Neutrophil (primary cell): ENCODE results near the gene DNPEP.

ENCODE experiments used
- H3K27ac ChIP-seq: fragments of 200-600 bp; sonication (generic); 2 replicates; pipeline ENCODE4 v1.5.1; 2016; ENCODE audit warnings: mild to moderate bottlenecking, moderate library complexity
- H3K27me3 ChIP-seq: fragments of 200-600 bp; sonication (generic); 2 replicates; pipeline ENCODE4 v1.6.0; 2016; ENCODE audit warnings: mild to moderate bottlenecking
- H3K36me3 ChIP-seq: fragments of 200-600 bp; sonication (generic); 2 replicates; pipeline ENCODE4 v1.5.1; 2017
- H3K4me1 ChIP-seq, 2 experiments: fragments of 200-600 bp in 1 of 2; sonication (generic) in 1 of 2; 1 replicate in 1 of 2; 2 replicates in 1 of 2; pipeline versions ENCODE4 v1.5.1 to v1.6.1; 2013 to 2016; ENCODE audit warnings: low read depth in 1 of 2, low read length in 1 of 2, mild to moderate bottlenecking in 1 of 2, moderate library complexity in 1 of 2; ENCODE audit not compliant: control insufficient read depth in 1 of 2, insufficient read depth in 1 of 2
- H3K4me3 ChIP-seq, 2 experiments: fragments of 200-600 bp in 1 of 2; sonication (generic) in 1 of 2; 1 replicate in 1 of 2; 2 replicates in 1 of 2; pipeline ENCODE4 v1.5.1; 2013 to 2016; ENCODE audit warnings: low read depth in 1 of 2, low read length in 1 of 2, mild to moderate bottlenecking in 1 of 2, moderate library complexity in 1 of 2
- H3K9me3 ChIP-seq: fragments of 200-600 bp; sonication (generic); 2 replicates; pipeline ENCODE4 v1.5.1; 2016
- CTCF ChIP-seq: fragments of 200-600 bp; sonication (generic); IDR thresholded peaks from 2 replicates; pipeline ENCODE4 v1.5.1; 2016; ENCODE audit warnings: antibody characterized with exemption

DNPEP gene

GRCh38 chr2:219378163-219378851 lies 9.4 kb downstream of the DNPEP start:
- Histone ChIP-seq H3K27ac (no peak overlapping the region), H3K4me1 (no peaks in the 10 kb centered on the region), H3K27me3 (no peaks in the 10 kb centered on the region), H3K36me3 (no peaks in the 10 kb centered on the region), H3K9me3 (no peaks in the 10 kb centered on the region), H3K4me3 (no peak overlapping the region)
- no peak for TF ChIP-seq CTCF

DNA sequence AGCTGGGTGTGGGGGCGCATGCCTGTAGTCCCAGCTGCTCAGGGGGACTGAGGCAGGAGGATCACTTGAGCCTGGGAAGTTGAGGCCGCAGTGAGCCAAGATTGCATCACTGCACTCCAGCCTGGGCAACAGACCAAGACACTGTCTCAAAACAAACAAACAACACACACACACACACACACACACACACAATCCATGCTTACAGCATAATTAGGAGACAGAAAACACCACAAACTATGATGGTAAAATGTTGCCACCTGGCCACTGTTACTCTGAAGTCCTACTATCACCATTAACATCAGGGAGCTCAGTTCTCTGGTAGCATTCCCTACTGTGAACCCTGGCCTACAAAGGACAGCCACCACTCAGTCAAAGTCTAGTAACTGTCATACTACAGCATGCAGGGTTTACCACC lies 18.3 kb downstream of the DNPEP start:
- H3K4me3 ChIP-seq = no peak overlapping the region
- H3K27ac ChIP-seq = no peak overlapping the region
- no peaks in the 10 kb centered on the region for H3K4me1 ChIP-seq
- no peak for TF ChIP-seq CTCF
- no peaks in the 10 kb centered on the region for H3K9me3 ChIP-seq
- no peaks in the 10 kb centered on the region for H3K36me3 ChIP-seq
- H3K27me3 ChIP-seq = no peaks in the 10 kb centered on the region

- no peak overlapping the region for H3K27ac ChIP-seq
- no peaks in the 10 kb centered on the region for H3K36me3 ChIP-seq
- H3K4me3 ChIP-seq = no peak overlapping the region
- H3K27me3 ChIP-seq = no peaks in the 10 kb centered on the region
- no peak for TF ChIP-seq CTCF
- no peaks in the 10 kb centered on the region for H3K9me3 ChIP-seq
- H3K4me1 ChIP-seq = no peaks in the 10 kb centered on the region
Measured at GRCh38 chr2:219368690-219369191, 19.0 kb downstream of the DNPEP start.

GRCh38 chr2:219362524-219363164 lies 25.1 kb downstream of the DNPEP start:
- no peaks in the 10 kb centered on the region for H3K36me3 ChIP-seq
- H3K27ac ChIP-seq = no peak overlapping the region
- H3K4me1 ChIP-seq = no peaks in the 10 kb centered on the region
- no peak for TF ChIP-seq CTCF
- H3K4me3 ChIP-seq = no peak overlapping the region
- H3K27me3 ChIP-seq = peaks cover 50% of the 10 kb centered on the region
- no peaks in the 10 kb centered on the region for H3K9me3 ChIP-seq

DNA sequence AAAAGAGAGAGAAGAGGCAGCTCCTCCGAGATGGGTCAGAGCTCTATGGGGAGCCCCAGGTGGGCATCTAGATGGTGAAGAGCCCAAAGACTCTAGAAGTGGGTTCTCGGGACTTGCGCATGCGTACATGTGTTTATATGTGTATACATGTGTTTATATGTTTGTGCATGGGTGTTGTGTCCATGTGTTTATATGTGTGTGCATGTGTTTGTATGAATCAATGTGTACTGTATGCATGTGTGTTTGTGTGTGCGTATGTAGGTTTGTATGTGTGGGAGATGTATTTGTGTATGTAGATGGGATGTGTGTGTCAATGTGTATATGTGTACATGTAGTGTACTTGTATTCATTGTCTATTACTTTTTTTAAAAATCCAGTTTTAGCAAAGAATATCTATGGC lies 25.6 kb downstream of the DNPEP start:
- Histone ChIP-seq H3K36me3 (no peaks in the 10 kb centered on the region), H3K27me3 (peaks cover 56% of the 10 kb centered on the region), H3K4me3 (no peak overlapping the region), H3K27ac (no peak overlapping the region), H3K9me3 (no peaks in the 10 kb centered on the region), H3K4me1 (no peaks in the 10 kb centered on the region)
- no peak for TF ChIP-seq CTCF
